GM23338 (cell line): ENCODE data around the gene WRAP53. TPM values are rescaled to one million over a fixed set of nuclear protein-coding genes. Genes with fewer than 3 reads are reported as not detected.

Experiments
- ATAC-seq: fragments of 200-7000 bp; cut with Tn5 transposase; 3 replicates; pipeline ENCODE4 v1.9.1; 2020
- DNase-seq: peaks from one replicate; pipeline ENCODE4 v3.0.0-alpha.2; 2015; ENCODE audit warnings: low spot score
- H2AFZ ChIP-seq: fragments of 200-600 bp; sonication (generic); 2 replicates; pipeline ENCODE4 v1.8.0; 2016; ENCODE audit warnings: antibody characterized with exemption, mild to moderate bottlenecking, moderate library complexity
- H3F3A ChIP-seq: fragments of 200-600 bp; sonication (generic); replicated peaks from 2 replicates; pipeline ENCODE4 v1.8.0; 2017; ENCODE audit warnings: antibody characterized with exemption, mixed run types, low read depth
- H3K27ac ChIP-seq: fragments of 200-600 bp; sonication (generic); 2 replicates; pipeline ENCODE4 v1.6.1; 2016; ENCODE audit warnings: low read depth
- H3K27me3 ChIP-seq: fragments of 200-600 bp; sonication (generic); 2 replicates; pipeline ENCODE4 v1.8.0; 2016; ENCODE audit warnings: mild to moderate bottlenecking, mixed run types, moderate library complexity; ENCODE audit not compliant: insufficient read depth
- H3K36me3 ChIP-seq: fragments of 200-600 bp; sonication (generic); 2 replicates; pipeline ENCODE4 v1.8.0; 2016; ENCODE audit warnings: mild to moderate bottlenecking; ENCODE audit not compliant: insufficient read depth
- H3K4me1 ChIP-seq: fragments of 200-600 bp; sonication (generic); 2 replicates; pipeline ENCODE4 v1.8.0; 2016; ENCODE audit warnings: mild to moderate bottlenecking, moderate library complexity; ENCODE audit not compliant: insufficient read depth
- H3K4me2 ChIP-seq: fragments of 200-600 bp; sonication (generic); 2 replicates; pipeline ENCODE4 v1.7.1; 2017; ENCODE audit warnings: mixed run types
- H3K4me3 ChIP-seq: fragments of 200-600 bp; sonication (generic); 2 replicates; pipeline ENCODE4 v1.6.1; 2016; ENCODE audit warnings: mixed run types
- H3K79me2 ChIP-seq: fragments of 200-600 bp; sonication (generic); replicated peaks from 2 replicates; pipeline ENCODE4 v1.8.0; 2017; ENCODE audit warnings: mild to moderate bottlenecking; ENCODE audit not compliant: insufficient read depth
- H3K9me2 ChIP-seq: fragments of 200-600 bp; sonication (generic); 2 replicates; pipeline ENCODE4 v1.8.0; 2017; ENCODE audit not compliant: insufficient read depth
- H4K20me1 ChIP-seq: fragments of 200-600 bp; sonication (generic); replicated peaks from 2 replicates; pipeline ENCODE4 v1.8.0; 2017; ENCODE audit warnings: mild to moderate bottlenecking; ENCODE audit not compliant: insufficient read depth
- H3K27ac Mint-ChIP-seq: 2 replicates; pipeline ENCODE4 v1.8.0; 2020; ENCODE audit warnings: inconsistent platforms, mild to moderate bottlenecking, moderate library complexity, mixed read lengths
- H3K27me3 Mint-ChIP-seq: 3 replicates; pipeline ENCODE4 v1.8.0; 2022; ENCODE audit warnings: low read depth, mild to moderate bottlenecking, moderate library complexity, mixed read lengths, inconsistent platforms; ENCODE audit not compliant: insufficient read depth, poor library complexity
- H3K36me3 Mint-ChIP-seq: 3 replicates; pipeline ENCODE4 v1.8.0; 2021; ENCODE audit warnings: low read depth, mild to moderate bottlenecking, inconsistent platforms, moderate library complexity, mixed read lengths
- H3K4me1 Mint-ChIP-seq: 3 replicates; pipeline ENCODE4 v1.8.0; 2020; ENCODE audit warnings: mild to moderate bottlenecking, inconsistent platforms, mixed read lengths
- H3K4me3 Mint-ChIP-seq: 3 replicates; pipeline ENCODE4 v1.8.0; 2021; ENCODE audit warnings: moderate library complexity, mild to moderate bottlenecking, inconsistent platforms, mixed read lengths
- H3K9me3 Mint-ChIP-seq: 3 replicates; pipeline ENCODE4 v1.8.0; 2020; ENCODE audit warnings: moderate library complexity, mild to moderate bottlenecking, inconsistent platforms, mixed read lengths
- EZH2 ChIP-seq: fragments of 200-600 bp; sonication (generic); IDR thresholded peaks from one replicate; pipeline ENCODE4 v1.8.0; 2017; ENCODE audit warnings: antibody characterized with exemption, mild to moderate bottlenecking, low read depth; ENCODE audit not compliant: unreplicated experiment
- ZNF114 ChIP-seq: fragments of 250-450 bp; sonication (Bioruptor Pico); IDR thresholded peaks from 2 replicates; pipeline ENCODE4 v1.5.0; 2020; ENCODE audit warnings: mild to moderate bottlenecking, moderate library complexity
- ZNF462 ChIP-seq: fragments of 250-450 bp; sonication (Bioruptor Pico); IDR thresholded peaks from 2 replicates; pipeline ENCODE4 v1.5.0; 2020; ENCODE audit warnings: mild to moderate bottlenecking, moderate library complexity
- polyA plus RNA-seq: library from polyadenylated mRNA; unstranded; fragments of >200 nt; fragmentation: Nextera tagmentation; extraction: Ambion mirVana; gene quantifications from 2 replicates; pipeline ENCODE4 v1.2.1, GENCODE V29; 2016
- total RNA-seq: library from RNA; depleted of rRNA; stranded (reverse); fragments of >200 nt; shearing (Covaris generic); gene quantifications from 2 replicates; pipeline ENCODE4 v1.2.3, GENCODE V29; 2014
- TF ChIP-seq, protein P1 (sequence below): IDR thresholded peaks from one replicate; pipeline ENCODE4 v1.6.1; 2018; ENCODE audit warnings: antibody characterized with exemption; ENCODE audit not compliant: unreplicated experiment

The WRAP53 gene
- total and polyA plus RNA-seq, 2 experiments from 2014 or later: 28.1 to 33.3 TPM

- Histone ChIP-seq H3K9me2 (no peaks in the 10 kb centered on the region), H3K4me3 (no peak overlapping the region; the same call in 1 of the 2 replicates), H3K4me1 (peaks cover 22% of the 10 kb centered on the region), H2AFZ (no peak overlapping the region), H3K4me2 (peak overlapping the region; percentile 97), H3K79me2 (no peaks in the 10 kb centered on the region), H3K36me3 (no peaks in the 10 kb centered on the region), H3K27me3 (peaks cover 11% of the 10 kb centered on the region), H4K20me1 (no peaks in the 10 kb centered on the region; the same call in 1 of the 2 replicates), H3F3A (0 out of 2 replicates have a peak, but pooled peaks cover 20% of the 10 kb centered on the region), H3K27ac (peak overlapping the region; percentile 79; the same call in 1 of the 2 replicates)
- Mint-ChIP-seq H3K27ac (no peak overlapping the region; the same call in 1 of the 2 replicates), H3K4me1 (peaks cover 29% of the 10 kb centered on the region), H3K4me3 (no peak overlapping the region; the same call in 2 of the 3 replicates), H3K36me3 (peaks cover 8% of the 10 kb centered on the region; the same call in 1 of the 3 replicates), H3K27me3 (peaks cover 17% of the 10 kb centered on the region), H3K9me3 (no peaks in the 10 kb centered on the region)
- ATAC-seq: no peak
- DNase-seq: no peak
- TF ChIP-seq, protein P1, sequence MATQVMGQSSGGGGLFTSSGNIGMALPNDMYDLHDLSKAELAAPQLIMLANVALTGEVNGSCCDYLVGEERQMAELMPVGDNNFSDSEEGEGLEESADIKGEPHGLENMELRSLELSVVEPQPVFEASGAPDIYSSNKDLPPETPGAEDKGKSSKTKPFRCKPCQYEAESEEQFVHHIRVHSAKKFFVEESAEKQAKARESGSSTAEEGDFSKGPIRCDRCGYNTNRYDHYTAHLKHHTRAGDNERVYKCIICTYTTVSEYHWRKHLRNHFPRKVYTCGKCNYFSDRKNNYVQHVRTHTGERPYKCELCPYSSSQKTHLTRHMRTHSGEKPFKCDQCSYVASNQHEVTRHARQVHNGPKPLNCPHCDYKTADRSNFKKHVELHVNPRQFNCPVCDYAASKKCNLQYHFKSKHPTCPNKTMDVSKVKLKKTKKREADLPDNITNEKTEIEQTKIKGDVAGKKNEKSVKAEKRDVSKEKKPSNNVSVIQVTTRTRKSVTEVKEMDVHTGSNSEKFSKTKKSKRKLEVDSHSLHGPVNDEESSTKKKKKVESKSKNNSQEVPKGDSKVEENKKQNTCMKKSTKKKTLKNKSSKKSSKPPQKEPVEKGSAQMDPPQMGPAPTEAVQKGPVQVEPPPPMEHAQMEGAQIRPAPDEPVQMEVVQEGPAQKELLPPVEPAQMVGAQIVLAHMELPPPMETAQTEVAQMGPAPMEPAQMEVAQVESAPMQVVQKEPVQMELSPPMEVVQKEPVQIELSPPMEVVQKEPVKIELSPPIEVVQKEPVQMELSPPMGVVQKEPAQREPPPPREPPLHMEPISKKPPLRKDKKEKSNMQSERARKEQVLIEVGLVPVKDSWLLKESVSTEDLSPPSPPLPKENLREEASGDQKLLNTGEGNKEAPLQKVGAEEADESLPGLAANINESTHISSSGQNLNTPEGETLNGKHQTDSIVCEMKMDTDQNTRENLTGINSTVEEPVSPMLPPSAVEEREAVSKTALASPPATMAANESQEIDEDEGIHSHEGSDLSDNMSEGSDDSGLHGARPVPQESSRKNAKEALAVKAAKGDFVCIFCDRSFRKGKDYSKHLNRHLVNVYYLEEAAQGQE: no peak
- TF ChIP-seq ZNF462 (no peak), EZH2 (no peak), ZNF114 (no peak)
Observed at GRCh38 chr17:7702776-7703175, 14.5 kb downstream of the WRAP53 start.
